IPS DF 4.7 (cell line): ENCODE data around the gene WNT6.

Source experiments
- DNase-seq: peaks from one replicate; pipeline ENCODE4 v3.0.0-alpha.2; 2013; ENCODE audit warnings: low spot score; ENCODE audit errors: extremely low read depth

The WNT6 gene

GRCh38 chr2:218857371-218858137 lies 2.1 kb upstream of the WNT6 start:
- no peak for DNase-seq

- DNase-seq, result no peak
Observed at GRCh38 chr2:218858138-218858445, 1.5 kb upstream of the WNT6 start.

GRCh38 chr2:218858671-218859555 lies 692 bp upstream of the WNT6 start:
- no peak for DNase-seq

- DNase-seq, result no peak
Observed at GRCh38 chr2:218859988-218860831, 605 bp downstream of the WNT6 start.

- peak; percentile 92 for DNase-seq
Observed at GRCh38 chr2:218860950-218861381, 1.4 kb downstream of the WNT6 start.

GRCh38 chr2:218861645-218862318 lies 2.2 kb downstream of the WNT6 start:
- no peak for DNase-seq

- no peak for DNase-seq
Observed at GRCh38 chr2:218863021-218863520, 3.5 kb downstream of the WNT6 start.

GRCh38 chr2:218865396-218865795 lies 5.8 kb downstream of the WNT6 start:
- no peak for DNase-seq

GRCh38 chr2:218865999-218866398 lies 6.4 kb downstream of the WNT6 start:
- no peak for DNase-seq

GRCh38 chr2:218867900-218868299 lies 8.3 kb downstream of the WNT6 start:
- DNase-seq, result no peak

GRCh38 chr2:218869064-218869463 lies 9.5 kb downstream of the WNT6 start:
- no peak for DNase-seq

GRCh38 chr2:218870984-218871344 lies 11.4 kb downstream of the WNT6 start:
- DNase-seq, result no peak

GRCh38 chr2:218871345-218872302 lies 12.0 kb downstream of the WNT6 start:
- no peak for DNase-seq

GRCh38 chr2:218872645-218873358 lies 13.2 kb downstream of the WNT6 start:
- DNase-seq, result no peak

- no peak for DNase-seq
Observed at GRCh38 chr2:218873359-218874194, 14.0 kb downstream of the WNT6 start.

GRCh38 chr2:218875692-218876246 lies 16.2 kb downstream of the WNT6 start:
- no peak for DNase-seq

- no peak for DNase-seq
Observed at GRCh38 chr2:218876562-218877219, 17.1 kb downstream of the WNT6 start.

GRCh38 chr2:218877331-218877730 lies 17.7 kb downstream of the WNT6 start:
- DNase-seq, result no peak
